Tibial artery (tissue), 4 donors: ENCODE data around the gene ZNF831.

Experiments used
- DNase-seq, 2 donors: peaks; one replicate each; pipeline ENCODE4 v3.0.0-alpha.2; 2019
- H3K27ac ChIP-seq, 2 donors: fragments of 200-600 bp; sonication (generic) in 1 of 2; 1 replicate in 1 of 2; 2 replicates in 1 of 2; pipeline ENCODE4 v1.5.1; 2018 to 2019; ENCODE audit warnings: mild to moderate bottlenecking in 1 of 2
- H3K27me3 ChIP-seq, 2 donors: fragments of 200-600 bp; sonication (generic) in 1 of 2; one replicate each; pipeline versions ENCODE4 v1.5.1 to v1.6.0; 2016 to 2019
- H3K36me3 ChIP-seq, 3 donors: fragments of 200-600 bp; sonication (generic) in 2 of 3; one replicate each; pipeline ENCODE4 v1.5.1; 2016 to 2019; ENCODE audit warnings: mild to moderate bottlenecking in 2 of 3
- H3K4me1 ChIP-seq, 4 donors: fragments of 200-600 bp; sonication (generic) in 2 of 4; 1 replicate in 3 of 4; 2 replicates in 1 of 4; pipeline ENCODE4 v1.5.1; 2016 to 2019
- H3K4me3 ChIP-seq, 2 donors: fragments of 200-600 bp; sonication (generic) in 1 of 2; 1 replicate in 1 of 2; 2 replicates in 1 of 2; pipeline ENCODE4 v1.5.1; 2018 to 2019; ENCODE audit warnings: mild to moderate bottlenecking in 2 of 2
- H3K9me3 ChIP-seq, 3 donors: fragments of 200-600 bp; sonication (generic) in 1 of 3; one replicate each; pipeline ENCODE4 v1.5.1; 2016 to 2019
- CTCF ChIP-seq, 2 experiments: fragments of 200-600 bp in 1 of 2; fragments of 450-650 bp in 1 of 2; IDR thresholded peaks; one replicate each; pipeline ENCODE4 v1.5.1; 2017 to 2019; ENCODE audit warnings: antibody characterized with exemption in 2 of 2, mild to moderate bottlenecking in 1 of 2, moderate library complexity in 1 of 2
- intact Hi-C: fragments of 100-400 bp; cut with DNase I; formaldehyde crosslinking; loops from one replicate; pipeline ENCODE4 v1.15.0; 2023; ENCODE audit warnings: low total_unique reads

ZNF831 gene

GRCh38 chr20:59223182-59223601, 59.6 kb downstream of the ZNF831 start:
- Histone ChIP-seq H3K27ac (no peak overlapping the region), H3K4me3 (peak overlapping the region; percentile 27 to 47), H3K9me3 (no peaks in the 10 kb centered on the region), H3K27me3 (peaks cover 0 to 56% of the 10 kb centered on the region in 2 donors), H3K4me1 (peaks cover 0 to 26% (median 14%) of the 10 kb centered on the region in 4 donors), H3K36me3 (no peaks in the 10 kb centered on the region)
- no peak for TF ChIP-seq CTCF (IDR thresholded peaks at IDR 0.05)
- no peak for DNase-seq
- intact Hi-C loops = loop anchor here (2.0 to 5.0 kb wide), 2 partner anchors 136 to 352 kb away; no protein-coding TSS in a partner anchor

- intact Hi-C loops = loop anchor here (2.0 to 5.0 kb wide), 2 partner anchors 136 to 353 kb away; no protein-coding TSS in a partner anchor
- no peak for DNase-seq
Measured at GRCh38 chr20:59223750-59224149, 60.1 kb downstream of the ZNF831 start.

GRCh38 chr20:59224236-59224635, 60.6 kb downstream of the ZNF831 start:
- no peak for DNase-seq
- Histone ChIP-seq H3K27me3 (peaks cover 0 to 61% of the 10 kb centered on the region in 2 donors), H3K27ac (no peak overlapping the region), H3K36me3 (no peaks in the 10 kb centered on the region), H3K4me1 (peaks cover 0 to 26% (median 14%) of the 10 kb centered on the region in 4 donors), H3K9me3 (no peaks in the 10 kb centered on the region), H3K4me3 (no peak overlapping the region)
- intact Hi-C loops = loop anchor here (5.0 kb wide), 1 partner anchor 137 kb away; no protein-coding TSS in a partner anchor
- no peak for TF ChIP-seq CTCF (IDR thresholded peaks at IDR 0.05)

More at GRCh38 chr20:59223750-59224149, 60.1 kb downstream of the ZNF831 start:
- no peak for TF ChIP-seq CTCF (IDR thresholded peaks at IDR 0.05)
- H3K27me3 ChIP-seq = peaks cover 0 to 58% of the 10 kb centered on the region in 2 donors
- H3K4me1 ChIP-seq = peaks cover 0 to 26% (median 14%) of the 10 kb centered on the region in 4 donors
- H3K4me3 ChIP-seq = no peak overlapping the region
- H3K9me3 ChIP-seq = no peaks in the 10 kb centered on the region
- no peaks in the 10 kb centered on the region for H3K36me3 ChIP-seq
- no peak overlapping the region for H3K27ac ChIP-seq

- intact Hi-C loops = no loop called here
- no peaks in the 10 kb centered on the region for H3K9me3 ChIP-seq
- H3K36me3 ChIP-seq = no peaks in the 10 kb centered on the region
- no peak overlapping the region for H3K27ac ChIP-seq
- peaks cover 0 to 59% of the 10 kb centered on the region in 2 donors for H3K27me3 ChIP-seq
- no peak for DNase-seq
- H3K4me3 ChIP-seq = no peak overlapping the region
- no peaks in the 10 kb centered on the region for H3K4me1 ChIP-seq
- TF ChIP-seq CTCF (IDR thresholded peaks at IDR 0.05) = no peak
Measured at GRCh38 chr20:59230385-59230784, 66.8 kb downstream of the ZNF831 start.

GRCh38 chr20:59231124-59231804, 67.6 kb downstream of the ZNF831 start:
- intact Hi-C loops = no loop called here
- H3K27me3 ChIP-seq = peaks cover 0 to 55% of the 10 kb centered on the region in 2 donors
- H3K27ac ChIP-seq = no peak overlapping the region
- DNase-seq = no peak
- H3K4me1 ChIP-seq = no peaks in the 10 kb centered on the region
- H3K4me3 ChIP-seq = no peak overlapping the region
- no peak for TF ChIP-seq CTCF (IDR thresholded peaks at IDR 0.05)
- no peaks in the 10 kb centered on the region for H3K36me3 ChIP-seq
- H3K9me3 ChIP-seq = no peaks in the 10 kb centered on the region
